HepG2 (cell line): ENCODE data around the gene COX14. TPM values are rescaled to one million over a fixed set of nuclear protein-coding genes. Genes with fewer than 3 reads are reported as not detected.

Experiments
- ATF7-NPFF ChIP-seq: sonication (generic); formaldehyde crosslinking; IDR thresholded peaks from 2 replicates; pipeline ENCODE4 v1.8.1; 2023; ENCODE audit warnings: mild to moderate bottlenecking, low read depth, missing genetic modification reagents, moderate library complexity
- CHCHD3 ChIP-seq: sonication (generic); formaldehyde crosslinking; IDR thresholded peaks from 2 replicates; pipeline ENCODE4 v1.8.0; 2022; ENCODE audit warnings: mild to moderate bottlenecking, missing genetic modification reagents, moderate library complexity
- GATA4 ChIP-seq: sonication (generic); IDR thresholded peaks from 2 replicates; pipeline ENCODE4 v1.6.1; 2016; ENCODE audit warnings: antibody characterized with exemption, low read depth, borderline replicate concordance
- HCFC1 ChIP-seq: fragments of 150-350 bp; IDR thresholded peaks from 2 replicates; pipeline ENCODE4 v1.6.1; 2014; ENCODE audit warnings: low read depth, low read length
- HNF4A ChIP-seq: sonication (generic); formaldehyde crosslinking; IDR thresholded peaks from 2 replicates; pipeline ENCODE4 v1.4.0; 2020; ENCODE audit warnings: missing genetic modification reagents
- IRF9 ChIP-seq: sonication (generic); formaldehyde crosslinking; IDR thresholded peaks from 2 replicates; pipeline ENCODE4 v1.8.0; 2022; ENCODE audit warnings: missing genetic modification reagents, mild to moderate bottlenecking, borderline replicate concordance
- KDM6A ChIP-seq: IDR thresholded peaks from 2 replicates; pipeline ENCODE4 v1.6.1; 2016; ENCODE audit warnings: low read depth
- KMT2A ChIP-seq: sonication (generic); formaldehyde crosslinking; IDR thresholded peaks from 2 replicates; pipeline ENCODE4 v1.4.0; 2020; ENCODE audit warnings: missing genetic modification reagents
- NONO ChIP-seq, 2 experiments: fragments of 450-650 bp in 1 of 2; sonication (generic) in 1 of 2; formaldehyde crosslinking in 1 of 2; IDR thresholded peaks in 1 of 2; conservative IDR thresholded peaks in 1 of 2; 2 replicates each; pipeline versions ENCODE4 v1.6.1 to v1.8.0; 2017 to 2022; ENCODE audit warnings: mild to moderate bottlenecking in 1 of 2, missing genetic modification reagents in 1 of 2, moderate library complexity in 1 of 2
- PHB2 ChIP-seq: fragments of 450-650 bp; IDR thresholded peaks from 2 replicates; pipeline ENCODE4 v1.6.1; 2018; ENCODE audit not compliant: partially characterized antibody
- PHF8 ChIP-seq: sonication (generic); formaldehyde crosslinking; IDR thresholded peaks from 2 replicates; pipeline ENCODE4 v1.5.0; 2020; ENCODE audit warnings: missing genetic modification reagents
- RFX5 ChIP-seq: IDR thresholded peaks from 2 replicates; pipeline ENCODE4 v1.6.1; 2011; ENCODE audit warnings: low read depth, low read length, improper control_type of control experiment
- SALL2 ChIP-seq: sonication (generic); formaldehyde crosslinking; IDR thresholded peaks from 2 replicates; pipeline ENCODE4 v1.8.1; 2023; ENCODE audit warnings: mild to moderate bottlenecking, missing genetic modification reagents, inconsistent platforms
- SAP130 ChIP-seq: IDR thresholded peaks from 2 replicates; pipeline ENCODE4 v1.6.1; 2016; ENCODE audit warnings: low read depth
- ZBTB20 ChIP-seq: sonication (generic); formaldehyde crosslinking; IDR thresholded peaks from 2 replicates; pipeline ENCODE4 v1.8.1; 2023; ENCODE audit warnings: missing genetic modification reagents, low read depth, mild to moderate bottlenecking, borderline replicate concordance
- ZBTB42 ChIP-seq: sonication (generic); formaldehyde crosslinking; IDR thresholded peaks from 2 replicates; pipeline ENCODE4 v1.5.0; 2020; ENCODE audit warnings: mild to moderate bottlenecking, missing genetic modification reagents
- ZEB1 ChIP-seq: IDR thresholded peaks from 2 replicates; pipeline ENCODE4 v1.6.1; 2012; ENCODE audit warnings: mild to moderate bottlenecking, low read depth, inconsistent platforms; ENCODE audit not compliant: insufficient replicate concordance
- ZHX1 ChIP-seq: sonication (generic); formaldehyde crosslinking; IDR thresholded peaks from 2 replicates; pipeline ENCODE4 v1.8.1; 2022; ENCODE audit warnings: low read depth, mild to moderate bottlenecking, missing genetic modification reagents
- ZNF329 ChIP-seq: sonication (generic); formaldehyde crosslinking; IDR thresholded peaks from 2 replicates; pipeline ENCODE4 v1.9.0; 2021; ENCODE audit warnings: low read depth, mild to moderate bottlenecking, missing genetic modification reagents
- ZNF574 ChIP-seq: sonication (generic); formaldehyde crosslinking; IDR thresholded peaks from 2 replicates; pipeline ENCODE4 v1.4.0; 2020; ENCODE audit warnings: missing genetic modification reagents
- ZSCAN30 ChIP-seq: sonication (generic); formaldehyde crosslinking; IDR thresholded peaks from 2 replicates; pipeline ENCODE4 v1.5.0; 2020; ENCODE audit warnings: mild to moderate bottlenecking, missing genetic modification reagents
- polyA plus RNA-seq, 8 experiments: library from polyadenylated mRNA; depleted of rRNA in 3 of 8; stranded (reverse) in 7 of 8; unstranded in 1 of 8; fragments of >200 nt; fragmentation: Illumina TruSeq in 4 of 8; extraction: Trizol in 4 of 8; gene quantifications; 2 replicates each; pipeline versions ENCODE4 v1.2.1 to v1.2.3, GENCODE V29; 2011 to 2016; ENCODE audit warnings: low read depth in 4 of 8, missing spikeins in 1 of 8, mixed read lengths in 1 of 8; ENCODE audit not compliant: insufficient read depth in 1 of 8
- total RNA-seq, 5 experiments: library from RNA; depleted of rRNA; stranded (reverse); fragments of >200 nt; fragmentation: Illumina TruSeq; extraction: Trizol; gene quantifications; 2 replicates each; pipeline ENCODE4 v1.2.3, GENCODE V29; 2016; ENCODE audit warnings: low read depth in 1 of 5
- TF ChIP-seq, protein P1 (sequence below): sonication (generic); formaldehyde crosslinking; IDR thresholded peaks from 2 replicates; pipeline ENCODE4 v1.5.1; 2020; ENCODE audit warnings: missing genetic modification reagents, mild to moderate bottlenecking, borderline replicate concordance

COX14 gene
- total and polyA plus RNA-seq, 2 of the 13 experiments (the other 11 are each of a cell fraction or from before 2014, with no cell fraction given): 53.0 to 71.6 TPM

- TF ChIP-seq IRF9 (CRISPR knock-in tag) (0 out of 2 replicates have a peak, but pooled peaks have one; percentile 13), ZNF574 (peak; percentile 63; the same call in 1 of the 2 replicates), HCFC1 (no peak), ATF7-NPFF (CRISPR knock-in tag) (no peak), SAP130 (CRISPR knock-in tag) (peak; percentile 97), KDM6A (CRISPR knock-in tag) (no peak), PHF8 (peak; percentile 25; the same call in 1 of the 2 replicates), GATA4 (no peak), KMT2A (CRISPR knock-in tag) (no peak), ZBTB20 (CRISPR knock-in tag) (peak; percentile 67; the same call in 1 of the 2 replicates), ZBTB42 (CRISPR knock-in tag) (no peak), HNF4A (CRISPR knock-in tag) (0 out of 2 replicates have a peak, but pooled peaks have one; percentile 3), NONO (IDR thresholded peaks at IDR 0.05) (no peak), NONO (CRISPR knock-in tag; conservative IDR thresholded peaks at IDR 0.05) (0 out of 2 replicates have a peak, but pooled peaks have one; percentile 27), SALL2 (CRISPR knock-in tag) (0 out of 2 replicates have a peak, but pooled peaks have one; percentile 42), CHCHD3 (CRISPR knock-in tag) (no peak), ZNF329 (no peak), ZEB1 (no peak), PHB2 (no peak), RFX5 (no peak), ZSCAN30 (CRISPR knock-in tag) (no peak), ZHX1 (CRISPR knock-in tag) (0 out of 2 replicates have a peak, but pooled peaks have one; percentile 55)
- TF ChIP-seq, protein P1, sequence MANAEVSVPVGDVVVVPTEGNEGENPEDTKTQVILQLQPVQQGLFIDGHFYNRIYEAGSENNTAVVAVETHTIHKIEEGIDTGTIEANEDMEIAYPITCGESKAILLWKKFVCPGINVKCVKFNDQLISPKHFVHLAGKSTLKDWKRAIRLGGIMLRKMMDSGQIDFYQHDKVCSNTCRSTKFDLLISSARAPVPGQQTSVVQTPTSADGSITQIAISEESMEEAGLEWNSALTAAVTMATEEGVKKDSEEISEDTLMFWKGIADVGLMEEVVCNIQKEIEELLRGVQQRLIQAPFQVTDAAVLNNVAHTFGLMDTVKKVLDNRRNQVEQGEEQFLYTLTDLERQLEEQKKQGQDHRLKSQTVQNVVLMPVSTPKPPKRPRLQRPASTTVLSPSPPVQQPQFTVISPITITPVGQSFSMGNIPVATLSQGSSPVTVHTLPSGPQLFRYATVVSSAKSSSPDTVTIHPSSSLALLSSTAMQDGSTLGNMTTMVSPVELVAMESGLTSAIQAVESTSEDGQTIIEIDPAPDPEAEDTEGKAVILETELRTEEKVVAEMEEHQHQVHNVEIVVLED (CRISPR knock-in tag): no peak
Measured at GRCh38 chr12:50103767-50104321, 8.2 kb upstream of the COX14 start, which contains the start of gene GPD1 (continued).
